ENCODE results near the gene PTPRU.
"Not testable (repeated sequence)": the region's sequence is repeated elsewhere in the genome, so short reads cannot be mapped to it uniquely, and the experiment has no call there.

The PTPRU gene

DNA sequence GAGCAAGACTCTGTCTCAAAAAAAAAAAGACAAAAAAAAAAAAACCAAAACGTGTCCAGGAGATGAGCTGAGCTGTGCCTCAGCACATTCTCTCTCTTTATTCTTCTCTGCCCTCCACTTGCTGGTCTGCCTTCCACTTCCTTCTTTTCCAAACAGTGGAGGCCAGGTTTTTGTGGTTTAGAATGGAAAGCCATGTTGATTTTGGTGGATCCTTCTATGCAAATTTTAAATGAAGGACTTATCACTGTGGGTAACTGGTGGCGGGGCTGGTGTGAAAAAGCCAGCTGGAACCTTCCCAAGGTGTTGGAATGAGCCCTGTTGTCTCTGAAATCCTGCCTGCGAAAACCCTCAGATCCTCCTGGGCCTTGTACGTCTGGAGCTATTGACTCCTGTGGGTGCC lies 61.9 kb downstream of the PTPRU start:
- DNase-seq, result no peak

DNA sequence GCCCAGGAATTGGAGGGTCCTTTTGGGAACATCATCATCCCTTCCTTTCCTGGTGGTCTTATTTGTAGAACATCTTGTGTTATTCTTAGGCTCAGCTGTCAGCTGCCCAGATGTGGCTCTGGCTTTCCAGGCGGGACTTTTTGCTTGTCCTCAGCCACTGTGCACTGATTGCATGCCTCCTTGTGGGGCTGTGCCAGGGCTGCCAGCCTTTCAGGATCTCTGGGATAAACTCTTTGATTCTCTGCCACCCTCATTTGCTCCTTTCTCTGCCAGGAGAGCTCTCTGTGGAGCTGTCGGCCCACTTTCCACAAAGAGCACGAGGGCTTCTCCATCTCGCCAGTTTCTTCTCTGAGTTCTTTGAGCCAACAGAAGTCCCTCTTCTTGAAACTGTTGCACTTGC lies 63.1 kb downstream of the PTPRU start:
- DNase-seq, result no peak

DNA sequence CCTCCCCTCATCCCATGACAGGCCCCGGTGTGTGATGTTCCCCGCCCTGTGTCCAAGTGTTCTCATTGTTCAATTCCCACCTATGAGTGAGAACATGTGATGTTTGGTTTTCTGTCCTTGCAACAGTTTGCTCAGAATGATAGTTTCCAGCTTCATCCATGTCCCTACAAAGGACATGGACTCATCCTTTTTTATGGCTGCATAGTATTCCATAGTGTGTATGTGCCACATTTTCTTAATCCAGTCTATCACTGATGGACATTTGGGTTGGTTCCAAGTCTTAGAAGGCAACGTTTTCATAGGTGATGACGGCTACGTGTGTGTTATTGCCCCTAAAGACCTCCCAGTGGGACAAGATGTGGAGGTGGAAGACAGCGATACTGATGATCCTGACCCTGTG lies 65.4 kb downstream of the PTPRU start:
- not testable (repeated sequence) for DNase-seq

DNA sequence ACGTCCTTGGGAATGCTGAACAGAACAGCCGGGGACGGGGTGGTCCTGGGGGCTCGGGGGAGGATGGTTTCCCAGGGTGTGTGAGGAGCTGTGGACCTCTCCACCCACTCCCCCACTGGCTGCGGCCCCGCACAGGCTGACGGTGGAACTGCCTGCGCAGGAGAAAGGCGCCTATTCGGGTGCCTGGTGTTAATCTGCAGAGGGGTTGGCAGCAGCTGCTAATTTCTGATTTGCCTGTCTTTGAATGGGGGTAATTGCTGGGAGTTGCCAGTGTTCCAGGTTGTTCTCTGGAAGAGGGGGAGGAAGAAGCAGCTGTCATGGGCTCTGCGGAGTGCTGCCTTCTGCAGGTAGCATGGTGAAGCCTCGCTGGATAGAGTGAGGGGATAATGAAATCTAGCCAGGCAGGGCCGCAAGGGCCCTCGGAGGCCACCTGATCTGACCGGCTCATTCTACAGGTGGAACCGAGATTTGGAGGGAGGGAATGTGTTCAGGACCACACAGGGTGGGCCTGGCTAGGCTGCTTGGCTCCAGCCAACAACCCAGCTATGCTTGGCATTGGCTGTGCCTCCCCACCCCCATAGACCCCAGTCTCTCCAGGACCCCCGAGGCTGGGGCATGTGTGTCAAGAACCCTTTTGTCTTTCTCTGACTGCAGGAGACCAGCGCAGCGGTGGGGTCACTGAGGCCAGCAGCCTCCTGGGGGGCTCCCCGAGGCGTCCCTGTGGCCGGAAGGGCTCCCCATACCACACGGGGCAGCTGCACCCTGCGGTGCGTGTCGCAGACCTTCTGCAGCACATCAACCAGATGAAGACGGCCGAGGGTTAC lies 67.1 kb downstream of the PTPRU start:
- no peak for DNase-seq

DNA sequence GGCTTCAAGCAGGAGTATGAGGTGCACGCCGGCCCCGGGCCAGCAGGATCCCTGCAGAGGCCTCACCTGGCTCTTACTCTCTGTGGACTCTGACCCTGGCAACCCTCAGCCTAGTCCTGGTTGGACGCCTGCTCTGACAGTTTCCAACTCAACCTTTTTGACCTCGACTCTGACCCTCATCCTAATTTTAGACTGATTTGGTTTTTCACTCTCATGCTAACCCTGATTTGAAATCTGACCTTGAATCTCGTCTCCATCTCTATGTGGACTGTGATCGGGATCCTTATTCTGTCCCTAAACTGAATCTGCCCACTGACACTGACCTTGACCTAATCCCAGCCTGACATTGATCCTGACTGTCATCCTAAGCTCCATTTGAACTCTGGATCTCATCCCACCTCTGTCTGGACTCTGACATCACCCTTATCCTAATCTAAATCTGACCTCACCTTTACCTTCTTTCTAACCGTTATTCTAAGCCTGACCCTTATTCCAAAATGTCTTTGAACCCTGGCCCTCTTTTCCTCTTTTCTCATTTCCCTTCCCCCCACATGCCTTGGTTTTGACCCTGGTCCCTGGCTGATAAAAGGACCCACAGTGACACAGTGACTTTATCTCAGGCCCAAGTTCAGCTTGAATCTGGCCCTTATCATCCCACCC lies 67.8 kb downstream of the PTPRU start:
- DNase-seq, result no peak

DNA sequence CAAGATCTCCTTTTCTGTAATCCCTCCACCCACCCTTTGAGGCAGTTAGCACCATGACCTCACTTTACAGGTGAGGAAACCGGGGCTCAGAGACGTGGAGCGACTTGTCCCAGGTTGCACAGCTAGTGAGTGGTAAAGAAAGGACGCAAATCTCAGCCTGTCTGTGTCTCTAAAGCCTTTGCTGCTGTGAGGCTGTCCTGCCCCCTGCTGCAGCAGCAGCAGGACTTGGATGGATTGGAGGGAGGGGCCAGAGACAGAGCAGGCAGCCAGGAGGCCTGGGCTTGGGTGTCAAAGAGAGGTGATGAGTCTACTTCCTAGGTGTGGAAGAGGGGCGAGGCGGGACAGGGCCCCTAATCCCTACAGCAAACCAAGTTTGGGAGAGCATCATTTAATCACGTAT lies 69.6 kb downstream of the PTPRU start:
- DNase-seq, result no peak

DNA sequence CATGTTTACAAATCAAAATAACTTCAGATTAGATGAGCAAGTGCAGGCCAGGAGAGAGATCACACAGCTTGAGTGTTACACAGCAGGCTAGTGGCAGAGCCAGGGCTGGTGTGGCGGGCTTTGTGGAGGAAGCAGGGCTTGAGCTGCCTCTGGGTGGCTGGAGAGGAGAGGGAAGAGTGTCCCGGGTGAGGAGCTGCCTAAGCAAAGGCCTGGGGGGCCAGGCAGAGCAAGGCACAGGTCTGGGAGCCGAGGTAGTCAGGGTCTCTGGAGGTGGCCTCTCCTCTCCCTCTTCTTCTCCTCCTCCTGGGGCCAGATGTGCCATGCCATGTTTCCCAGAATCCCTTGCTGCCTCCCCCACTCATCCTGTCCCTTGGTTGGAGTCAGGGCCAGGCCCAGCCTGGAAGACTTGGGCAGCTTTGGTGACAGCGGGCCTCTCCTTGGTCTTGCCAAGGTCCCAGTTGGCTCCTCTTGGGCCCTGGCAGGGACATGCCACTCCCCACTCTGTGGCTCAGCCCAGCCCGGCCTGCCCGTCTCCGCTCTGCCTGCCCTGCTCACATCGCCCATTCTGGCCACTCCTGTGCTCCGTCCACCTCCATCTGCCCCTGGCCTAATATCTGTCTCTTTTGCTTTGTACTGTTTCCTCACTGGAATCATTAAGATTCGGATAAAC lies 70.3 kb downstream of the PTPRU start:
- DNase-seq, result no peak

DNA sequence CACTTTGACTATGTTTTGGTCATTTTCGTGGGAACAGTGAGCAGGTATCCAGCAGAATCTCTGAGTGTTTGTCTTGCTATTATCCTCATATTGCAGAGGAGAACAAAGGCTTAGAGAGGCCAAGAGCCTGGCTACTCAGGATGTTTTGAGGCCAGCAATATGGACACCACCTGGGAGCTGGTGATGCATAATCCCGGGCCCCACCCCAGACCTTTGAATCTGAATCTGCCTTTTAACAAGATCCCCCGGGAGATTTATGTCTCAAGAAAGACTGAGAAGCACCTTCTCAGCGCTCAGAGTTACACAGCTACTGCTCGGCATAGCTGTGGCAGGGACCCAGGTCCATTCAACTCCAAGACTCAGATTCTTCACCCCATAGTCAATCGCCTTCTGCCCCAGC lies 72.8 kb downstream of the PTPRU start:
- DNase-seq, result no peak

DNA sequence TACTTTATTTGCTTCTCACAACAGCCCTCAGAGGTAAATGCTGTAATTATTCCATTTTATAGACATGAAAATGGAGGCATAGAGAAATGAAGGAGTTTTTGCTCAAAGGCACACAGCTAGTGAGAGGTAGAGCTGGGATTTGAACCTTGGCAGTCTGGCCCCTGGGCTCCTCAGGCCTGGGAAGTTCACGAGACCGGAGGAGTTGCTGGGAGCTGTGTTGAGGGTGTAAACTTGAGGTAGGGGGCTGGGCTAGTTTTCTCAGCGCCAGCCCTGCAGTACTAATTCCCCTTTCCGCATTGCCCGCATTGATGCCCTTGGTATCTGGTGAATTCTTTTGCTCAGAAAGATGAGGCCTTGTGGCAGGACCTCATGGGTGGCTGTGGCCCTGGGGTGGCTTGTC lies 73.3 kb downstream of the PTPRU start:
- no peak for DNase-seq

DNA sequence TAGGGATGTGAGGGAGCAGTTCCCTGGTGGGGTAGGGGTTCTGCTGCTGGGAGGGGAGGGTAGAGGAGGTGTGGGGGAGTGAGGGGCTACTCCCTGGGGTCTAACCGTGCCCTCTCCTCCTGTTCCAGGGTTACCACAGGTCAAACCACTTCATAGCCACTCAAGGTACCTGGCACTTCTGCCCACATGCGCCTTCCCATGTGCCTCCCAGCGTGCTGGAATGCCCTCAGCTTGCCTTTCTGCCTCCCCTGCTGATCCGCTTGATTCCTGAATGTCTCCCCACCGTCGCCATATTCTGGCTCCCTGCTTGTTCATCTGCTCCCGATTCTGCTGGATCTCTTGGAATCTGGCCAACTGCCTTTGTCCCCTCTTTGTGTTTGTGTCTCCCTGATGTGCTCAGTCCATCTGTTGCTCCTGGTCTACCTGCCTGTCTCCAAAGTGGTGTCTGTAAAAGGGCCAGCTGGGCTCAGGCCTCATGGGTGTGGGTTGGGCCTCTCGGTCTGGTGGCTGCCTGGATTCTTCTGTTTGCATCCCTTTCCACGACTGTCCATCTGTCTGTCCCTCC lies 74.4 kb downstream of the PTPRU start:
- DNase-seq, result no peak

DNA sequence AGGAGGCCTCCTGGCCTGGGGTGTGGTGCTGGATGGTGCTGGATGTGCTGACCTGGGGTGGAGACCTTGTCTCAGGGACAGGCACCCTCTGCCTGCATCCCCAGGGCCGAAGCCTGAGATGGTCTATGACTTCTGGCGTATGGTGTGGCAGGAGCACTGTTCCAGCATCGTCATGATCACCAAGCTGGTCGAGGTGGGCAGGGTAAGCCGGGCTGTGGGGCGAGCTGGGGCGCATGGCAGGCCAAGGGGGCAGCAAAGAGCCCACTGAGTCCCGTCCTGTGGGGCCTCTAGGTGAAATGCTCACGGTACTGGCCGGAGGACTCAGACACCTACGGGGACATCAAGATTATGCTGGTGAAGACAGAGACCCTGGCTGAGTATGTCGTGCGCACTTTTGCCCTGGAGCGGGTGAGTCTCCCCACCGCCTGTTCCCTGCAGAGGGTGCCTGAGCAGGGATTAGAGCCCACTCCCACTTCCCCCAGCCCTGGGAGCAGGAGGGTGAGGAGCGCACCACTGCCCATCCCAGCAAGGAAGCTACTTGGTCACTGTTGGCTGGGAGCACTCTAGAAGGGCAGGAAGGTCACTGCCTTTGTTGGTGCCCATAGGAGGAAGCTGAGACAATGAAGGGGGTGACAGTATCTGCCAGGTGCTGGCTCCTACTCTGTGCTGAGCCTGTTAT lies 75.2 kb downstream of the PTPRU start:
- no peak for DNase-seq

DNA sequence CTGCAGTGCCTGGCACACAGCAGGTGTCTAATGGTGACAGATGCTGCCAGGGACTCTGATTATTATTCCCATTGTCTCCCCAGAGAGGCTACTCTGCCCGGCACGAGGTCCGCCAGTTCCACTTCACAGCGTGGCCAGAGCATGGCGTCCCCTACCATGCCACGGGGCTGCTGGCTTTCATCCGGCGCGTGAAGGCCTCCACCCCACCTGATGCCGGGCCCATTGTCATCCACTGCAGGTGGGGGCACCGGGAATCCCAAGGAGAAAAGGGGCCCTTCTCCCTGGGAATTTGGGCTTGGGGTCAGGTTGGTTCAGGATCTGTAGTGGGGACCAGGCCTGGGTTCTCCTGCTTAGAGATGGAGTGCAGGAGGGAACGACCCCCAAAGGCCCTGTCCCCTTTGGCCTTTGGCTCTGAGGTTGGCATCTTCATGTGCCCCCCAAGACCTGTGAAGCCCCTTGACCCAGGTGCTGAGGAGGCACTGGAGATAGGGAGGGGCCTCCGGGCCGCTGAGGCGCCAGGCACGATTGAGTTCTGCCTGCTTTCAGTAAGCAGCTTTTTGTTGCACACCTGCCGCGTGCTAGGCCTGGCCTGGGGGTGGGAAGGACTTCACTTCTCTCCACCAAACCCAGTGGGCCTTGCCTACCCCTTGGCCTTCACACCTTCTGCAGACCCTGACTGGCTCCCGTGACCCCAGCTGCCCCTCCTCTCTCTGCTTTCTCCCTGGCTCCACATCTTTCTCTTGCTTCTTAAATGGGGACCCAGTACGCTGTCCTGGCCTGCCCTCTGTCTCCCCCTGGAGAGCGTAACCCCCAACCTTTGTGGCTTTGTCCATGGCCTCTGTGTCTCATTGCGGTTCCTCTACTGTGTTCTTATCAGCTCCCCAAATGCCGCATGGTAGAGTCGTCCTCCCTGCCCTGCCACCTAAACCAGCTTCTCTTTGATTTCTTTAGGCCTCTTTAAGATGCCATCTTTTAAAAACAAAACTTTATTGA lies 76.4 kb downstream of the PTPRU start:
- no peak for DNase-seq

DNA sequence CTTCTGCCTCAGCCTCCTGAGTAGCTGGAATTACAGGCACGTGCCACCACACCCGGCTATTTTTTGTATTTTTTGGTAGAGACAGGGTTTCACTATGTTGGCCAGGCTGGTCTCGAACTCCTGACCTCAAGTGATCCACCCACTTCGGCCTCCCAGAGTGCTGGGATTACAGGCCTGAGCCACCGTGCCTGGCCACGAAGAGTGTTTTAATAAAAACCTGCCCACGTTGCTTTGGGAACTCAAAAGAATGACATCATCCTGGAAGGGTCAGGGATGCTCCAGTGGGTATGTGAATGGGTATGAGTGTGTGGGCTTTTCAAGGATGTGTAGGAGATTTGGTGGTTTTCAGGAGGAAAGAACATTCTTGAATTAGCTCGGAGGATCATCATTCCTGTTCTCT lies 78.4 kb downstream of the PTPRU start:
- DNase-seq, result not testable (repeated sequence)

DNA sequence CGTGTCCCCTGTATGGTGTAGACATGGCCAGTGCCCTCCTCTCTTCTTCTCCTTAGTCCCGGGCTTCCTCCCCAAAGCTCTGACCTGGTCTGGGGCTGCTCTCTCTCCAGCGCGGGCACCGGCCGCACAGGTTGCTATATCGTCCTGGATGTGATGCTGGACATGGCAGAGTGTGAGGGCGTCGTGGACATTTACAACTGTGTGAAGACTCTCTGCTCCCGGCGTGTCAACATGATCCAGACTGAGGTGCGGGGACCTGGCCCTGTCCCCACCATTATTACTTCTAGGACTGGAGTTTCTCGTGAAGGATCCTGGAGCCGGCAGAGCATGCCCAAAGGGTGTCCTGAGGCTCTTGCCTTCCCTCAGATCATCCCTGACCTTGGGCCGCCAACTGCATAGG lies 78.9 kb downstream of the PTPRU start:
- no peak for DNase-seq

DNA sequence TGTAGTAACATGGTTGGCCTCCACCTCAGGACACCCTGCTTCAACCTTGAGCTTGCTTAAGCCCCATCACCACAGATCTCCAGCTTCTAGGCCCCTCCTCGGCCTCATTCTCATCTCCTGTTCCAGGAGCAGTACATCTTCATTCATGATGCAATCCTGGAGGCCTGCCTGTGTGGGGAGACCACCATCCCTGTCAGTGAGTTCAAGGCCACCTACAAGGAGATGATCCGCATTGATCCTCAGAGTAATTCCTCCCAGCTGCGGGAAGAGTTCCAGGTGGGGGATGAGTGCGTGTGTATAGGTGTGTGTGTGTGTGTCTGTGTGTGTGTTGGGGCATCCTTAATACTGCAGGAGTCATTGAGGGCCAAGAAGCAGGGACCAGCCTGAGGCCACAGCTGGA lies 79.6 kb downstream of the PTPRU start:
- no peak for DNase-seq

DNA sequence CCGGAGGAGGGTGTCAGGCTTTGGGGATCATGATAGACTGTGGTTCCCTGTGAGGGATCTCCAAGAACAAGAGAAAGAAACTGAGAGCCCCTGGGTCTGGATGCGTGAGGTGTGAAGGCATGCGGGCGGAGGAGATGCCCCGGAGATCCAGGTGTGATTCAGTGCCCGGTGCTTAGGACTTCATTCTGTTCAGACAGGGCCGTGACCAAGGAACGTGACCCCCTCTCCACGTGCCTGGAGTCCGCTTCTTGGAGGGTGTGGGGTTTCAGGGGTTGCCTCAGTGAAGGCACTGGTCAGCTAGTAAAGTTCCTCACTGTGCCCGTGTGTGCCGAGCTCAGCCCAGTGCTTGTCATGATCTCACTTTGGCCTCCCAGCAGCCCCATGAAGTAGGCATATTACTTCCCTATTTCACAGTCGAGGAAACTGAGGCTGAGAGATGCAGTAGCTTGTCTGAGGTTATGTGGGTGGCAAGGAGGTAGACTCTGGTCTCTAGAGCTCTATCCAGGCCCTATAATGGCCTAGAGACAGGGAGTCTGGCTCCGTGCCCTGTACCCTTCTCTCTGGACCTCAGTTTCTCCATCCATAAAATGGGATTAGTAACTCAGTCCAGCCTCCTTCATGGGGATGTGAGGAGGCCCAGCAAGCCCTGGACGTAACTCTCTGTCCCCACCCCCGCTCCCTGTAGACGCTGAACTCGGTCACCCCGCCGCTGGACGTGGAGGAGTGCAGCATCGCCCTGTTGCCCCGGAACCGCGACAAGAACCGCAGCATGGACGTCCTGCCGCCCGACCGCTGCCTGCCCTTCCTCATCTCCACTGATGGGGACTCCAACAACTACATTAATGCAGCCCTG lies 81.0 kb downstream of the PTPRU start:
- no peak for DNase-seq

DNA sequence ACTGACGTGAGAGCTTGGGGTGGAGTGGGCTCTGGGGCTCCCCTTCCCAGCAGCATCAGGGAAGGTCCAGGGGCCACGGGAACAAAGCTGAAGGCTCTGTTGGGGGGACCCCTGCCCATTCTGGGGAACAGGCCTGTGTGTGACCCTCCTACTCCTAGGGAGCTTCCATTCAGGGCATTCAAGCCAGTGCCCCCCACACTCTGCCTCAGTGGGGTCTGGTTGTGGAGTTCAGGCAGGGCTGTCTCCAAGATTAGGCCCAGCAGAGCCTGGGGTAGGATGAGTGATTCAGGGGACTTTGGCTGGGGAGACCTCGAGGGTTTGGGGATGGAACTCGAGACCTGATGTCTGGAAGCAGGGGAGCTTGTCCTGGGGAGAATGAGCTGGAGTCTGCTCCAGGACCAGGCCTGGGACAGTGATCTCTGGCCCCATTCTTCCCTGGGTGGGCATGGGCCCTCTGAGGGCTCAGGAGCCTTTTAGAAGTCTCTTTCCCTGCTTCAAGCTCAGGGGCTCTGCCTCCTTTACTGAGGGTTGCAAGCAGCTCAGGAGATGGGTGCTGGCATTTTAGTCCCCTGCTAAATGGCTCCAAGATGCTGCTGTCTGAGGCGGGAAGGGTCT lies 81.7 kb downstream of the PTPRU start:
- DNase-seq, result no peak

DNA sequence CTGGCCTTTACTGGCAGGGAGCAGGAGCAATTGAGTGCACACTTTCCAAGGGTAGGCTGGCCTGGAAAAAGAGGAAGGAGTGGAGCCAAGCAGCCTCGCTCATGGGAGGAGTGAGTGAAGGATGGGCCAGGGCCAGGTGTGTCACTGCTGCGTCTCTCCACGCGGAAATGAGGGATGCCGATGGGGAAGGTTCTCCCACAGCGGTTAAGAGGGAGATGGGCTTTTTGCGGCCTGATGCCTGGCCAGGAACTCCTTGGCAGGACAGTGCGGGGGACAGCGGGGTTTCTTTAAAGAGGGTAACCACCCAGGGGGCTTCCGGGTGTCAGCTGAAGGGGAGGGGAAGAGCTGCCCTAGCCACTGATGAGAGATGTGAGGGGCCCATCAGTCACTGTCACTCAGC lies 82.4 kb downstream of the PTPRU start:
- no peak for DNase-seq

DNA sequence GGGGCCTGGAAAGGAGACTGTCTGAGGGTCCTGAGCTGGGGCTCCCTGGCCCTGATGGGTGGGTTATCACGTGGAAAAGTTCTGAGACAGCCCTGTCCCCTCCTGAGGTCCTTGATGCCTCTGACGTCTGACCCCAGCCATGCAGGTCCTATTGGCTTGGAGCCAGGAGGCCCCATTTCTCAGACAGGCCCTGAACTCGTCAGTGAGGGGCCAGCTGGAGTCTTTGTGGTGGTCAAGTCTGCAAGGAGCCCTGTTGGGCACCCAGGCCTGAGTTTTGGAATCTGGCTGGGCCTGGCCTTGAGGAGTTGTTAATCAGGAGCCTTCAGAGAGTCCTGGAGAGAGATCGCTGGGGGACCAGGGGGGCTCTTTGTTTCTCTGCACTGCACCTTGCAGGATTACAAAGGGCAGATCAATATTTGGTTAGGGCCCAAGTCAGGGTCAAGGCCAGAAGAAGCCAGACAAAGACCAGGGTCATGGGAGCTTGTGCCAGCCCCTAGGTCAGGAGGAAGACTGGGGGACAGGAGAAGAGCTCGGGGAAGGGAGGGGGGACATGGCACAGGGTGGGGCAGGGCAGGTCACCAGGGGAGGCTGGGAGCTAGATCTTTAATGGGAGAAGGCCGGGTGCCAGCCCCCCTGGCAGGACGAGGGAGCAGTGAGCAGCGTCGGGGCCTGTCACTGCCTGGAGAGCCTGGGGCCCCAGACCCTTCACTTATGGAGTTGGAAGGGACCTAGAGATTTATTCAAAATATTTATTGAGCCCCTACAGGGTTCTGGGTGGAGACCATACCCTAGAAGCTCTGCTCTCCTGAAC lies 83.2 kb downstream of the PTPRU start:
- no peak for DNase-seq

All from NK-92 treated with Interleukin-12 subunit alpha and Interleukin-12 subunit beta, amount 100 ng/mL, for 24 hours (cell line).